ENCODE measurements around the gene OPRM1. TPM values are rescaled to one million over a fixed set of nuclear protein-coding genes. Genes with fewer than 3 reads are reported as not detected.

The OPRM1 gene
- total RNA-seq, 1 experiment from 2014 or later: not detected

DNA sequence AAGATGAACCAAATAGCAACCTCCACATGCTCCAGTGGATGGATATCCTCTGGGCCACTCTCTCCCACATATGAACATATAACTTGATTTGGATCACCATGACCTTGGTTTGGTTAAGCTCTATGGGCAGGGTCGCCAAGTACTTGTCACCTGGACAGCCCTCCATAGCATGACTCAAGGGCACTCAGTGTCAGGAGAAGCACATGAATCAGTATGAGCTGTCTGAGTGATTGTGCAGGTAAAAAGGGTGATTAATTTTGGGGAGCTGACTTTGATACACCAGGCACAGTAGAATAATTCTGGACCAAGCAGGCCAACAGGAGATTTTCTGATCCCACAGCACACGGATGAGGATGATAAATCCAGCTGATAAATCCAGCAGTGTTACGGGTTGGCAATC lies 74.4 kb downstream of the OPRM1 start:
- H4K20me1 ChIP-seq (ENCODE audit: control insufficient read depth, insufficient read depth, insufficient read length): no peaks in the 10 kb centered on the region
- no peak overlapping the region for H3K18ac ChIP-seq (ENCODE audit: insufficient read length, low read depth, low read length)
- H3K23me2 ChIP-seq (ENCODE audit: insufficient read length, low read depth, low read length, poor library complexity, severe bottlenecking): no peaks in the 10 kb centered on the region
- Mint-ChIP-seq H3K36me3 (ENCODE audit: insufficient read depth in 1 of 3, low read depth in 3 of 3) (no peaks in the 10 kb centered on the region), H3K27me3 (ENCODE audit: low read depth) (no peaks in the 10 kb centered on the region; the same call in 1 of the 2 replicates), H3K4me1 (no peaks in the 10 kb centered on the region), H3K4me3 (no peak overlapping the region), H3K9me3 (peaks cover 0 to 3% of the 10 kb centered on the region in 2 experiments; a peak in 1 of 5 replicates), H3K27ac (no peak overlapping the region; a peak in 2 of 7 replicates)
- no peak overlapping the region for H4K91ac ChIP-seq (ENCODE audit: insufficient read length, low read depth, low read length)
- no peaks in the 10 kb centered on the region for H3K79me1 ChIP-seq (ENCODE audit: insufficient read depth, low read depth, low read length, poor library complexity, severe bottlenecking)
- no peak overlapping the region for H3K4ac ChIP-seq (ENCODE audit: low read depth, low read length)
- H2BK15ac ChIP-seq (ENCODE audit: low read depth, low read length): no peak overlapping the region
- no peak overlapping the region for H3K56ac ChIP-seq (ENCODE audit: insufficient read length, low read depth, low read length)
- H3K79me2 ChIP-seq (ENCODE audit: insufficient read depth, low read length): no peaks in the 10 kb centered on the region
- no peak overlapping the region for H3T11ph ChIP-seq (ENCODE audit: low read length)
- TF ChIP-seq, protein P1, sequence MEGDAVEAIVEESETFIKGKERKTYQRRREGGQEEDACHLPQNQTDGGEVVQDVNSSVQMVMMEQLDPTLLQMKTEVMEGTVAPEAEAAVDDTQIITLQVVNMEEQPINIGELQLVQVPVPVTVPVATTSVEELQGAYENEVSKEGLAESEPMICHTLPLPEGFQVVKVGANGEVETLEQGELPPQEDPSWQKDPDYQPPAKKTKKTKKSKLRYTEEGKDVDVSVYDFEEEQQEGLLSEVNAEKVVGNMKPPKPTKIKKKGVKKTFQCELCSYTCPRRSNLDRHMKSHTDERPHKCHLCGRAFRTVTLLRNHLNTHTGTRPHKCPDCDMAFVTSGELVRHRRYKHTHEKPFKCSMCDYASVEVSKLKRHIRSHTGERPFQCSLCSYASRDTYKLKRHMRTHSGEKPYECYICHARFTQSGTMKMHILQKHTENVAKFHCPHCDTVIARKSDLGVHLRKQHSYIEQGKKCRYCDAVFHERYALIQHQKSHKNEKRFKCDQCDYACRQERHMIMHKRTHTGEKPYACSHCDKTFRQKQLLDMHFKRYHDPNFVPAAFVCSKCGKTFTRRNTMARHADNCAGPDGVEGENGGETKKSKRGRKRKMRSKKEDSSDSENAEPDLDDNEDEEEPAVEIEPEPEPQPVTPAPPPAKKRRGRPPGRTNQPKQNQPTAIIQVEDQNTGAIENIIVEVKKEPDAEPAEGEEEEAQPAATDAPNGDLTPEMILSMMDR (conservative IDR thresholded peaks at IDR 0.05): no peak
- H2BK120ac ChIP-seq (ENCODE audit: low read depth, low read length, poor library complexity, severe bottlenecking): no peak overlapping the region
- H2AK5ac ChIP-seq (ENCODE audit: insufficient read length, low read length): no peak overlapping the region
- H2BK5ac ChIP-seq (ENCODE audit: insufficient read length, low read length): no peak overlapping the region
- H3K4me1 ChIP-seq (ENCODE audit: insufficient read depth, low read length): no peaks in the 10 kb centered on the region
- H3K9ac ChIP-seq (ENCODE audit: extremely low read depth, insufficient read length, low read length): no peak overlapping the region
- H3K14ac ChIP-seq (ENCODE audit: insufficient read depth, low read length): no peak overlapping the region
- no peak overlapping the region for H3K27ac ChIP-seq (ENCODE audit: insufficient read length, low read depth, low read length)
- H3K27me3 ChIP-seq (ENCODE audit: insufficient read depth, low read length): no peaks in the 10 kb centered on the region
- no peak overlapping the region for H3K23ac ChIP-seq (ENCODE audit: insufficient read length, low read depth, low read length)
- H2AFZ ChIP-seq (ENCODE audit: low read length): no peak overlapping the region
- no peak overlapping the region for H3K4me2 ChIP-seq (ENCODE audit: insufficient read depth, insufficient read length, low read length)
- WGBS (ENCODE audit: extremely low coverage, insufficient read length, low lambda C conversion rate): no CpG with 5 or more reads among the region's 3 CpGs
- H2BK12ac ChIP-seq (ENCODE audit: insufficient read length, low read depth, low read length): no peak overlapping the region
- H2BK20ac ChIP-seq (ENCODE audit: low read depth, low read length, poor library complexity, severe bottlenecking): no peak overlapping the region
- no peak for DNase-seq
- H3K9me3 ChIP-seq (ENCODE audit: control insufficient read depth, low read depth, low read length): no peaks in the 10 kb centered on the region
- H4K5ac ChIP-seq (ENCODE audit: insufficient read length, low read depth, low read length): no peak overlapping the region
- H4K8ac ChIP-seq (replicated peaks; ENCODE audit: insufficient read length, low read depth, low read length): no peak overlapping the region

Measured in H9 (cell line).